ENCODE data around the gene SRSF12. TPM values are rescaled to one million over a fixed set of nuclear protein-coding genes. Genes with fewer than 3 reads are reported as not detected.

The SRSF12 gene
- total RNA-seq: under 1 TPM in 1 of 4 donors, not detected in 3; 0.49 TPM

GRCh38 chr6:89117211-89118108 is at the start of gene SRSF12:
SRSF12 (minus strand) TSS chr6:89118071; CDS start chr6:89117887, 184 bp downstream.
- 0 to 1% methylated on average over 66 to 78 of the region's 106 CpGs for WGBS, 2 donors
- no peak for TF ChIP-seq POLR2A (IDR thresholded peaks at IDR 0.05)
- TF ChIP-seq, protein P1, sequence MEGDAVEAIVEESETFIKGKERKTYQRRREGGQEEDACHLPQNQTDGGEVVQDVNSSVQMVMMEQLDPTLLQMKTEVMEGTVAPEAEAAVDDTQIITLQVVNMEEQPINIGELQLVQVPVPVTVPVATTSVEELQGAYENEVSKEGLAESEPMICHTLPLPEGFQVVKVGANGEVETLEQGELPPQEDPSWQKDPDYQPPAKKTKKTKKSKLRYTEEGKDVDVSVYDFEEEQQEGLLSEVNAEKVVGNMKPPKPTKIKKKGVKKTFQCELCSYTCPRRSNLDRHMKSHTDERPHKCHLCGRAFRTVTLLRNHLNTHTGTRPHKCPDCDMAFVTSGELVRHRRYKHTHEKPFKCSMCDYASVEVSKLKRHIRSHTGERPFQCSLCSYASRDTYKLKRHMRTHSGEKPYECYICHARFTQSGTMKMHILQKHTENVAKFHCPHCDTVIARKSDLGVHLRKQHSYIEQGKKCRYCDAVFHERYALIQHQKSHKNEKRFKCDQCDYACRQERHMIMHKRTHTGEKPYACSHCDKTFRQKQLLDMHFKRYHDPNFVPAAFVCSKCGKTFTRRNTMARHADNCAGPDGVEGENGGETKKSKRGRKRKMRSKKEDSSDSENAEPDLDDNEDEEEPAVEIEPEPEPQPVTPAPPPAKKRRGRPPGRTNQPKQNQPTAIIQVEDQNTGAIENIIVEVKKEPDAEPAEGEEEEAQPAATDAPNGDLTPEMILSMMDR (IDR thresholded peaks at IDR 0.05): no peak
- intact Hi-C loops (cut with DNase I; ENCODE audit: low total_unique reads): no loop called here

DNA sequence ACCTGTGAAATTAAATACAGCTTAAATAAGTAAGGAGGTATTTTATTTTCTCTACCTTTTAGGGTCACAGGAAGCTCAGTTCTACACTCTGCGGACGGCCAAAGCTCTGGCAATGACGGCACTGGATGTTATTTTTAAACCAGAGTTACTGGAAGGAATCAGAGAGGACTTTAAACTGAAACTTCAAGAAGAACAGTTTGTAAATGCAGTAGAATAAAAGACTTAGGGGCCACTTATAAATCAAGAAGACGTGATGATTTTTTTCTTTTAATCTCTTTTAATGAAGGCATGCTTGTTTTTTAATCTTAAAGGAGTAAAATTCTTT is 44.1 kb upstream of the SRSF12 start:
- intact Hi-C loops (cut with DNase I; ENCODE audit: low total_unique reads): no loop called here
- TF ChIP-seq POLR2A (IDR thresholded peaks at IDR 0.05): no peak
- TF ChIP-seq, protein P1 (IDR thresholded peaks at IDR 0.05): no peak
- DNase-seq (ENCODE audit: low spot score in 2 of 2): no peak
- WGBS, 2 donors: 69 to 76% methylated on average over 4 of the region's 4 CpGs
- H3K4me3 ChIP-seq (ENCODE audit: low read depth, poor library complexity, severe bottlenecking): no peak overlapping the region

More at GRCh38 chr6:89117211-89118108, at the start of gene SRSF12:
- peak within 1 kb of the TSS; percentile 46 for H3K4me3 ChIP-seq (ENCODE audit: low read depth, poor library complexity, severe bottlenecking)
- no peak for DNase-seq (ENCODE audit: low spot score in 2 of 2)

DNA sequence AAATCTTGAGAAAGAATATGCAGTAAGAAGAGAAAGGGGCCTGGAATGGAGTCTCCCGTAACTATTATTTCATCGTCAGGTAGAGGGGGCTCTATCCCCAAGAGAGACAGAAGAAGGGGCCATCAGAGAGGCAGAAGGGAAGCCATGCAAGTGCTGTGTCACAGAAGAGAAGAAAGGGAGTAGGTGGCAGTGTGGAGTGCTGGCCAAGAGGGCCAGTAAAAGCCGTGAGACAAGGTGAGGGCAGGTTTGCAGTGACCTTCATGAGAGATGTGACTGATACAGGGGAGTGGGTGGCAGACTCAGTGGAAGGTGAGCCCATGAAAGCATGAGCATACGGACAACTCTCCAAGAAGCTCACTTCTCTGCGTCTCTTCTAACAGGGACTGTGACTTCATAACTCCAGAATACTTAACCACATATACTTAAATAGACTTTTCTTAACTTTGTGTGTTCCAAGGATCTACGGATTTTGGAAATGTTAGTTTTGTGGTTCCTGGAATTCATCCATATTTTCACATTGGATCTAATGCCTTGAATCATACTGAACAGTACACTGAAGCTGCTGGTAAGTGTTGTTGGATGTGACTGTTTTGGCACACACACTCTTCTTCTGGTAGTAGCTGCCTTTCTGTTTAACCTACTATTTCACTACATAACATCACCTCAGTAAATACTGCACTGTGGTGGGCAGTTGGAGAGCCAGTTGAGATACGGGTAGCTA is 43.6 kb upstream of the SRSF12 start:
- no peak for DNase-seq (ENCODE audit: low spot score in 2 of 2)
- intact Hi-C loops (cut with DNase I; ENCODE audit: low total_unique reads): no loop called here
- no peak overlapping the region for H3K4me3 ChIP-seq (ENCODE audit: low read depth, poor library complexity, severe bottlenecking)
- 79 to 81% methylated on average over 7 of the region's 7 CpGs for WGBS, 2 donors
- TF ChIP-seq, protein P1 (IDR thresholded peaks at IDR 0.05): no peak
- TF ChIP-seq POLR2A (IDR thresholded peaks at IDR 0.05): no peak

DNA sequence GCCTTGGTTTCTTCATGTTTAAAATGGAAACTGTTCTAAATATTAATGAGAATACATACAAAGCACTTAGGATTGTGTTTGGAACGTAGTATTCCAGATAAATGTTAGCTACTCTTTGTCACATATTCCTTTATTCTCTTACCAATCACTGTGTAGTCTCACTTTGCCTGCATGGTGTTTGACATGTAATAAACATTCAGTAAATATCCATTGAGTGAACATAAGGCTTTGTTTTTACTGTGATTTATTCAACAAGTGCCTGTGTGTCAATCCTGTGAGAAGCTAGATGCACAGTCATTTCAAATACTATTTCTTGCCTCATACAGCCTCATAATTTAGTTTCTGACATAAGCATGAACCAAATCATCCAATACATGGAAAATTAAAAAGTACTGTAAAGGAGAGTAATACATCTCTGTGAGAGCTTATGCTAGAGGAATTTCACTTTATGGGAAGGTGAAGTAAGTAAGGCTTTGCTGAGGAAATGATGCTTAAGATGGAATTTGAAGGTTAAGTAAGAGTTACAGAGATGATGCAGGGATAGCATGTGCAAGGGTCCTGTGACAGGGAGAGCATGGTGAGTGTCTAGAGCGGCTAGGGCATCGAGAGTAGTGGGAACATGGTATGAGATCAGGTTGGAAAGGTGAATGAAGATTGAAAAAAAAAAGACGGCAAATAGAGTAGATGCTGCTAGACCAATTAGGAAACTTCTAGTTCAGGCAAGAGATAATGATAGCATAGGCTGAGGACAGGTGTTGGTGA is 42.6 kb upstream of the SRSF12 start:
- 97 to 98% methylated on average over 4 of the region's 4 CpGs for WGBS, 2 donors
- TF ChIP-seq, protein P1 (IDR thresholded peaks at IDR 0.05): no peak
- no peak for TF ChIP-seq POLR2A (IDR thresholded peaks at IDR 0.05)
- intact Hi-C loops (cut with DNase I; ENCODE audit: low total_unique reads): no loop called here
- no peak overlapping the region for H3K4me3 ChIP-seq (ENCODE audit: low read depth, poor library complexity, severe bottlenecking)
- no peak for DNase-seq (ENCODE audit: low spot score in 2 of 2)

DNA sequence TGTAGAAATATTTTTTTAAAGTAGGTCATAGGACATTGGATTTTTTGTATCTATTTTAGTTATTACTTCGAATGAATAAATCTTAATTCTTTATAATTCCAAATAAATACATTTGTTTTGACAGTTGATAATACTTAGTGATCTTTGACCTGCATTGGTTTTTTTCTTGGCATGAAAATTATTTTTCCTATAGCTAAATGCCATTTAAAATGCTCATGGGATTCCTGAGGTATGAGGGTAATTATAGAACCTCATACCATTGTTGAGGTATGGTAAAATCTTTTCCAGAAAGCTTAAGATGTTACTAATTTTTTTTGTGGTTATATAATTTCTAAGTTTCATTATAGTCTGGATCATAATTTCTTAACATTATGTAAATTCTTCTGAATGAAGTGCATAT is 36.3 kb upstream of the SRSF12 start:
- DNase-seq (ENCODE audit: low spot score in 2 of 2): no peak
- no peak overlapping the region for H3K4me3 ChIP-seq (ENCODE audit: low read depth, poor library complexity, severe bottlenecking)
- TF ChIP-seq POLR2A (IDR thresholded peaks at IDR 0.05): no peak
- TF ChIP-seq, protein P1 (IDR thresholded peaks at IDR 0.05): no peak
- 82 to 87% methylated on average over 1 of the region's 1 CpG for WGBS, 2 donors
- intact Hi-C loops (cut with DNase I; ENCODE audit: low total_unique reads): no loop called here

Measured in lower leg skin (tissue), 4 donors.